ENCODE results near the gene ACAN. TPM values are rescaled to one million over a fixed set of nuclear protein-coding genes. Genes with fewer than 3 reads are reported as not detected.

Gene ACAN
- total and polyA plus RNA-seq, 2 donors from 2014 or later, result 2.8 to 10.3 TPM

GRCh38 chr15:88814393-88814792, 11.2 kb downstream of the ACAN start:
- H3K9ac ChIP-seq (ENCODE audit: low read length in 3 of 3), result no peak overlapping the region
- FAIRE-seq (no peak), DNase-seq (no peak)
- H3K27ac ChIP-seq (ENCODE audit: low read depth in 2 of 2, low read length in 2 of 2), result no peak overlapping the region
- H3K4me3 ChIP-seq (ENCODE audit: low read length in 3 of 3), result no peak overlapping the region
- H3K36me3 ChIP-seq (ENCODE audit: control insufficient read depth in 2 of 3, insufficient read depth in 3 of 3, low read length in 3 of 3), result no peaks in the 10 kb centered on the region
- no peaks in the 10 kb centered on the region for H3K9me3 ChIP-seq (ENCODE audit: control insufficient read depth in 2 of 3, insufficient read depth in 1 of 3, low read length in 3 of 3)
- intact Hi-C loops (cut with DNase I), result no loop called here
- no peaks in the 10 kb centered on the region for H3K27me3 ChIP-seq (ENCODE audit: control insufficient read depth, insufficient read depth, low read length)
- no peak for TF ChIP-seq CTCF (IDR thresholded peaks at IDR 0.05; ENCODE audit: borderline replicate concordance, extremely low read depth, insufficient read depth)
- no peaks in the 10 kb centered on the region for H3K4me1 ChIP-seq (ENCODE audit: control insufficient read depth in 2 of 3, insufficient read depth in 2 of 3, low read depth in 1 of 3, low read length in 3 of 3)

- TF ChIP-seq CTCF (IDR thresholded peaks at IDR 0.05; ENCODE audit: borderline replicate concordance, extremely low read depth, insufficient read depth), result no peak
- no peak for FAIRE-seq
- H3K4me3 ChIP-seq (ENCODE audit: low read length in 3 of 3), result no peak overlapping the region
- intact Hi-C loops (cut with DNase I), result no loop called here
- no peaks in the 10 kb centered on the region for H3K36me3 ChIP-seq (ENCODE audit: control insufficient read depth in 2 of 3, insufficient read depth in 3 of 3, low read length in 3 of 3)
- no peak overlapping the region for H3K27ac ChIP-seq (ENCODE audit: low read depth in 2 of 2, low read length in 2 of 2)
- H3K27me3 ChIP-seq (ENCODE audit: control insufficient read depth, insufficient read depth, low read length), result no peaks in the 10 kb centered on the region
- no peaks in the 10 kb centered on the region for H3K4me1 ChIP-seq (ENCODE audit: control insufficient read depth in 2 of 3, insufficient read depth in 2 of 3, low read depth in 1 of 3, low read length in 3 of 3)
- no peak overlapping the region for H3K9ac ChIP-seq (ENCODE audit: low read length in 3 of 3)
- no peak for DNase-seq
- H3K9me3 ChIP-seq (ENCODE audit: control insufficient read depth in 2 of 3, insufficient read depth in 1 of 3, low read length in 3 of 3), result no peaks in the 10 kb centered on the region
Observed at GRCh38 chr15:88818920-88819319, 15.7 kb downstream of the ACAN start.

- Histone ChIP-seq H3K9me3 (ENCODE audit: control insufficient read depth in 2 of 3, insufficient read depth in 1 of 3, low read length in 3 of 3) (no peaks in the 10 kb centered on the region), H3K9ac (ENCODE audit: low read length in 3 of 3) (no peak overlapping the region), H3K36me3 (ENCODE audit: control insufficient read depth in 2 of 3, insufficient read depth in 3 of 3, low read length in 3 of 3) (no peaks in the 10 kb centered on the region), H3K4me3 (ENCODE audit: low read length in 3 of 3) (no peak overlapping the region), H3K4me1 (ENCODE audit: control insufficient read depth in 2 of 3, insufficient read depth in 2 of 3, low read depth in 1 of 3, low read length in 3 of 3) (no peaks in the 10 kb centered on the region), H3K27me3 (ENCODE audit: control insufficient read depth, insufficient read depth, low read length) (no peaks in the 10 kb centered on the region), H3K27ac (ENCODE audit: low read depth in 2 of 2, low read length in 2 of 2) (no peak overlapping the region)
- DNase-seq (no peak), FAIRE-seq (no peak)
- TF ChIP-seq CTCF (IDR thresholded peaks at IDR 0.05; ENCODE audit: borderline replicate concordance, extremely low read depth, insufficient read depth), result no peak
- intact Hi-C loops (cut with DNase I), result no loop called here
Observed at GRCh38 chr15:88821993-88822392, 18.8 kb downstream of the ACAN start.

- no peaks in the 10 kb centered on the region for H3K4me1 ChIP-seq (ENCODE audit: control insufficient read depth in 2 of 3, insufficient read depth in 2 of 3, low read depth in 1 of 3, low read length in 3 of 3)
- no peaks in the 10 kb centered on the region for H3K9me3 ChIP-seq (ENCODE audit: control insufficient read depth in 2 of 3, insufficient read depth in 1 of 3, low read length in 3 of 3)
- H3K36me3 ChIP-seq (ENCODE audit: control insufficient read depth in 2 of 3, insufficient read depth in 3 of 3, low read length in 3 of 3), result no peaks in the 10 kb centered on the region
- intact Hi-C loops (cut with DNase I), result no loop called here
- H3K4me3 ChIP-seq (ENCODE audit: low read length in 3 of 3), result no peak overlapping the region
- FAIRE-seq (no peak), DNase-seq (no peak)
- TF ChIP-seq CTCF (IDR thresholded peaks at IDR 0.05; ENCODE audit: borderline replicate concordance, extremely low read depth, insufficient read depth), result no peak
- H3K27ac ChIP-seq (ENCODE audit: low read depth in 2 of 2, low read length in 2 of 2), result no peak overlapping the region
- no peaks in the 10 kb centered on the region for H3K27me3 ChIP-seq (ENCODE audit: control insufficient read depth, insufficient read depth, low read length)
- no peak overlapping the region for H3K9ac ChIP-seq (ENCODE audit: low read length in 3 of 3)
Observed at GRCh38 chr15:88828791-88829190, 25.6 kb downstream of the ACAN start.
